RWPE2 (cell line): ENCODE data around the gene RASD1.
A peak's percentile ranks its signal among the peaks of the same experiment; 100 is the strongest.

ENCODE experiments used
- ATAC-seq: fragments of 200-7000 bp; cut with Tn5 transposase; 3 replicates; pipeline ENCODE4 v1.9.1; 2021; ENCODE audit warnings: low read depth
- DNase-seq: peaks from one replicate; pipeline ENCODE4 v3.0.0-alpha.2; 2020; ENCODE audit warnings: low spot score
- H3K27ac ChIP-seq: fragments of 450-650 bp; 2 replicates; pipeline ENCODE4 v1.5.1; 2017; ENCODE audit warnings: mild to moderate bottlenecking; ENCODE audit not compliant: poor library complexity, severe bottlenecking
- H3K27me3 ChIP-seq: fragments of 250-450 bp; sonication (Bioruptor Pico); 2 replicates; pipeline ENCODE4 v1.5.1; 2021; ENCODE audit warnings: mild to moderate bottlenecking, moderate library complexity; ENCODE audit not compliant: insufficient read depth, poor library complexity, severe bottlenecking
- H3K36me3 ChIP-seq: fragments of 250-450 bp; sonication (Bioruptor Pico); 2 replicates; pipeline ENCODE4 v1.5.1; 2020; ENCODE audit warnings: low read depth, mild to moderate bottlenecking, moderate library complexity
- H3K4me1 ChIP-seq: fragments of 250-450 bp; sonication (Bioruptor Pico); 2 replicates; pipeline ENCODE4 v1.5.1; 2021; ENCODE audit warnings: mild to moderate bottlenecking, moderate library complexity; ENCODE audit not compliant: insufficient read depth, poor library complexity, severe bottlenecking
- H3K4me3 ChIP-seq: fragments of 250-450 bp; sonication (Bioruptor Pico); 2 replicates; pipeline ENCODE4 v1.5.1; 2021; ENCODE audit warnings: mild to moderate bottlenecking, moderate library complexity; ENCODE audit not compliant: severe bottlenecking
- H3K9me3 ChIP-seq: fragments of 250-450 bp; sonication (Bioruptor Pico); 2 replicates; pipeline ENCODE4 v1.5.1; 2021; ENCODE audit warnings: mild to moderate bottlenecking, moderate library complexity; ENCODE audit not compliant: severe bottlenecking
- CTCF ChIP-seq: fragments of 450-650 bp; IDR thresholded peaks from one replicate; pipeline ENCODE4 v1.5.1; 2017; ENCODE audit warnings: mild to moderate bottlenecking, moderate library complexity; ENCODE audit not compliant: poor library complexity, severe bottlenecking

RASD1 gene

DNA sequence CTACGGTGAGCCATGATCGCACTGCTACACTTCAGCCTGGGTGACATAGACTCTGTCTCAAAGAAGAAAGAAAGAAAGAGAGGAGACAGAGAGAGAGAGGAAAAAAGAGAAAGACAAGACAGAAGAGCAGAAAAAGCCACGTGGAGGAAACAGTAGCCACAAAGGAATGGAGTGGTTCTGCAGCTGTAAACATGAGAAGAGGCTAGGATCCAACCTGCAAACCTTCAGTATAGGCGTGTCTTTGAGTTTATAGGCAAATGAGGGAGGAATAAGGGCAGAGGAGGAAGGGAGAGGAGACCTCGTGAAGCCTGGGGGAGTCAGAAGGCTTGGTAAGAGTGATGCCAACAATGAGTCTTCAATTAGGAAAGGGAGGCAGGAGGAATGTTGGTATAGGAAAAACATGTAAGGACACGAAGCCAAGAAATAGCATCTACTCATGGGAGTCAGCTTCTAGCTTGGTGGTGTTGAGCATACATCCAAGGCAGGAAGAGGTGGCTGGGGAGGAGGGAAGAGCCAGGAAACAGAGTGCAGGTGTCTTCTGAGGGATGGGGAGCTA lies 15.5 kb downstream of the RASD1 start:
- Histone ChIP-seq H3K36me3 (peaks cover 34% of the 10 kb centered on the region), H3K4me1 (peaks cover 6% of the 10 kb centered on the region), H3K9me3 (no peaks in the 10 kb centered on the region), H3K27me3 (no peaks in the 10 kb centered on the region), H3K4me3 (no peak overlapping the region), H3K27ac (no peak overlapping the region)
- no peak for TF ChIP-seq CTCF
- DNase-seq (no peak), ATAC-seq (peak; percentile 40)

DNA sequence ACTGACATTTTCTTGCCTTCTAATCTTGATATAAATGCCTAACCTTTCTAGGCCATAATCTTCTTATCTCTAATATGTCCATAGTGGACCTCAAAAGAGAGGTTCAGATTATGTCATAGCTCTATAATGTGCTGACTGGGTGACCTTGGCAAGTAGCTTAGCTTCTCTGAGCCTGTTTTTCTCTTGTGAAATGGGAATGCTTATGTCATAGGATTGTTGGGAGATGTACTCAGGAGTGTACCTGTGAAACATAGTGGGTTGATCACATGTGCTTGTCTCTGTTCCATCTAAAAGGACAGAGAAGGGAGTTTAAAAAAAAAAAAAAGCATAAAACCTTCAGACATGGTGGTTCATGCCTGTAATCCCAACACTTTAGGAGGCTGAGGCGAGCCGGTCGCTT lies 17.0 kb downstream of the RASD1 start:
- ATAC-seq (no peak), DNase-seq (no peak)
- no peaks in the 10 kb centered on the region for H3K9me3 ChIP-seq
- H3K4me3 ChIP-seq = no peak overlapping the region
- no peaks in the 10 kb centered on the region for H3K27me3 ChIP-seq
- no peak for TF ChIP-seq CTCF
- H3K36me3 ChIP-seq = peaks cover 22% of the 10 kb centered on the region
- no peak overlapping the region for H3K27ac ChIP-seq
- peaks cover 6% of the 10 kb centered on the region for H3K4me1 ChIP-seq

- peak; percentile 88 for DNase-seq
- H3K36me3 ChIP-seq = peaks cover 12% of the 10 kb centered on the region
- peak within 1 kb of the TSS; percentile 100 for H3K4me3 ChIP-seq
- no peaks in the 10 kb centered on the region for H3K27me3 ChIP-seq
- peak within 1 kb of the TSS; percentile 50 for H3K27ac ChIP-seq
- H3K4me1 ChIP-seq = peaks cover 6% of the 10 kb centered on the region
- no peak for TF ChIP-seq CTCF
- H3K9me3 ChIP-seq = no peaks in the 10 kb centered on the region
- ATAC-seq = peak; percentile 86
Measured at GRCh38 chr17:17476865-17477467, 19.2 kb downstream of the RASD1 start, which contains the start of gene MED9. MED9 (plus strand) TSS chr17:17477000; CDS start chr17:17477042, 42 bp downstream.

- DNase-seq (no peak), ATAC-seq (no peak)
- TF ChIP-seq CTCF = no peak
- Histone ChIP-seq H3K27ac (no peak overlapping the region), H3K4me3 (no peak overlapping the region), H3K9me3 (no peaks in the 10 kb centered on the region), H3K36me3 (peaks cover 6% of the 10 kb centered on the region), H3K4me1 (peaks cover 6% of the 10 kb centered on the region), H3K27me3 (no peaks in the 10 kb centered on the region)
Measured at GRCh38 chr17:17474341-17474740, 21.9 kb downstream of the RASD1 start.

DNA sequence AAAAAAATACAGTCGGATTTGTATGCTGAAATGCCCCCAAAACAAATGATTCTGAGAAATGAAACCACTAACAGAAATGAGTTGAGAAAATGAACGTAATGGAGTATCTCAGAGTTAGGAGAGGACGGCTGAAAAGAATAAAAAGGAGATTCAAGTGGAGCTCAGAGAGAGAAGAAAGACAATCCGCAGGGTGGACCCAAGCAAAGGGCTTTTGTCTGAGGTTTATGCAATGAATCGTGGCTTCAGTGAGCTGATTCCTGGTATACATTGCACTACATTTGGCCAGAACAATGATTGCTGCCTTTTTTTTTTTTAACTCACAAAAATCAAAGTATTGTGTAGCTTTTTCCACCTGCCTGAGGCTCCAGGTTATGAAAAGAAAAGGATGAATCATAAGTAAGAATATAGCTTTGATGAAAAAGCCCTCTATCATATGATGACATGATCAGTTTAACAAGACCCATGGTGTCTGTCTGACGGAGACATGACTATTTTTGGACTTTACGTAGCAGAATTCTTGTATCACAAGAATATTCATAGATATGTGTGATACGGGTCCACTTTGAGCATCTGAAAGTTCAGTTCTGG lies 23.8 kb downstream of the RASD1 start:
- Histone ChIP-seq H3K9me3 (no peaks in the 10 kb centered on the region), H3K36me3 (no peaks in the 10 kb centered on the region), H3K4me1 (no peaks in the 10 kb centered on the region), H3K4me3 (no peak overlapping the region), H3K27ac (no peak overlapping the region), H3K27me3 (no peaks in the 10 kb centered on the region)
- TF ChIP-seq CTCF = no peak
- ATAC-seq (no peak), DNase-seq (no peak)
